HEK293 (cell line): Measurements from ENCODE around the gene LACTBL1.

ENCODE experiments used
- CTCF ChIP-seq: fragments of 450-650 bp; formaldehyde crosslinking; IDR thresholded peaks from 2 replicates; pipeline ENCODE4 v1.5.1; 2016; ENCODE audit warnings: missing biosample characterization, missing genetic modification characterization
- SETDB1 ChIP-seq: IDR thresholded peaks from one replicate; pipeline ENCODE4 v1.6.1; 2017; ENCODE audit warnings: mild to moderate bottlenecking, low read length, moderate library complexity, mixed read lengths; ENCODE audit not compliant: insufficient read length
- TSHZ1 ChIP-seq: fragments of 450-650 bp; formaldehyde crosslinking; IDR thresholded peaks from 2 replicates; pipeline ENCODE4 v1.5.1; 2016; ENCODE audit warnings: missing biosample characterization, missing genetic modification characterization, borderline replicate concordance
- ZFHX2 ChIP-seq: fragments of 450-650 bp; formaldehyde crosslinking; conservative IDR thresholded peaks from 2 replicates; pipeline ENCODE4 v1.5.1; 2016; ENCODE audit warnings: missing biosample characterization, missing genetic modification characterization
- ZNF112 ChIP-seq: fragments of 450-650 bp; formaldehyde crosslinking; IDR thresholded peaks from 2 replicates; pipeline ENCODE4 v1.5.0; 2017; ENCODE audit warnings: missing biosample characterization, missing genetic modification characterization
- ZNF114 ChIP-seq: fragments of 450-650 bp; formaldehyde crosslinking; IDR thresholded peaks from 2 replicates; pipeline ENCODE4 v1.5.0; 2017; ENCODE audit warnings: missing biosample characterization, missing genetic modification characterization
- ZNF174 ChIP-seq: fragments of 450-650 bp; formaldehyde crosslinking; IDR thresholded peaks from 2 replicates; pipeline ENCODE4 v1.5.0; 2017; ENCODE audit warnings: missing biosample characterization, mild to moderate bottlenecking, missing genetic modification characterization
- ZNF175 ChIP-seq: fragments of 450-650 bp; formaldehyde crosslinking; IDR thresholded peaks from 2 replicates; pipeline ENCODE4 v1.5.1; 2016; ENCODE audit warnings: missing biosample characterization, missing genetic modification characterization
- ZNF214 ChIP-seq: fragments of 450-650 bp; formaldehyde crosslinking; IDR thresholded peaks from 2 replicates; pipeline ENCODE4 v1.5.1; 2017; ENCODE audit warnings: missing biosample characterization, mild to moderate bottlenecking, missing genetic modification characterization, borderline replicate concordance
- ZNF311 ChIP-seq: fragments of 450-650 bp; formaldehyde crosslinking; IDR thresholded peaks from 2 replicates; pipeline ENCODE4 v1.5.1; 2017; ENCODE audit warnings: missing biosample characterization, missing genetic modification characterization, borderline replicate concordance
- ZNF362 ChIP-seq: fragments of 450-650 bp; formaldehyde crosslinking; IDR thresholded peaks from 2 replicates; pipeline ENCODE4 v1.5.1; 2016; ENCODE audit warnings: missing biosample characterization, missing genetic modification characterization
- ZNF391 ChIP-seq: fragments of 450-650 bp; formaldehyde crosslinking; IDR thresholded peaks from 2 replicates; pipeline ENCODE4 v1.5.1; 2016; ENCODE audit warnings: low read depth, missing biosample characterization, missing genetic modification characterization, borderline replicate concordance
- ZNF404 ChIP-seq: fragments of 450-650 bp; formaldehyde crosslinking; IDR thresholded peaks from 2 replicates; pipeline ENCODE4 v1.5.1; 2017; ENCODE audit warnings: missing biosample characterization, missing genetic modification characterization
- ZNF416 ChIP-seq: fragments of 450-650 bp; formaldehyde crosslinking; IDR thresholded peaks from 2 replicates; pipeline ENCODE4 v1.5.1; 2016; ENCODE audit warnings: missing biosample characterization, missing genetic modification characterization
- ZNF501 ChIP-seq: fragments of 450-650 bp; formaldehyde crosslinking; IDR thresholded peaks from 2 replicates; pipeline ENCODE4 v1.5.1; 2016; ENCODE audit warnings: missing biosample characterization, missing genetic modification characterization
- ZNF558 ChIP-seq: fragments of 450-650 bp; formaldehyde crosslinking; IDR thresholded peaks from 2 replicates; pipeline ENCODE4 v1.5.1; 2016; ENCODE audit warnings: missing biosample characterization, missing genetic modification characterization
- ZNF561 ChIP-seq: fragments of 450-650 bp; IDR thresholded peaks from 2 replicates; pipeline ENCODE4 v1.5.1; 2018; ENCODE audit warnings: missing biosample characterization, missing genetic modification characterization, borderline replicate concordance
- ZNF596 ChIP-seq: fragments of 450-650 bp; IDR thresholded peaks from 2 replicates; pipeline ENCODE4 v1.5.0; 2018; ENCODE audit warnings: missing biosample characterization, mild to moderate bottlenecking, missing genetic modification characterization, moderate library complexity
- ZNF623 ChIP-seq: fragments of 450-650 bp; formaldehyde crosslinking; IDR thresholded peaks from 2 replicates; pipeline ENCODE4 v1.5.1; 2016; ENCODE audit warnings: missing biosample characterization, missing genetic modification characterization
- ZNF791 ChIP-seq: fragments of 450-650 bp; formaldehyde crosslinking; IDR thresholded peaks from 2 replicates; pipeline ENCODE4 v1.5.1; 2016; ENCODE audit warnings: missing biosample characterization, missing genetic modification characterization
- ZNF792 ChIP-seq: fragments of 450-650 bp; formaldehyde crosslinking; IDR thresholded peaks from 2 replicates; pipeline ENCODE4 v1.5.1; 2016; ENCODE audit warnings: missing biosample characterization, missing genetic modification characterization
- TF ChIP-seq, protein P1 (sequence below): fragments of 450-650 bp; formaldehyde crosslinking; IDR thresholded peaks from 2 replicates; pipeline ENCODE4 v1.5.1; 2017; ENCODE audit warnings: missing biosample characterization, missing genetic modification characterization
- TF ChIP-seq, protein P2 (sequence below): fragments of 450-650 bp; formaldehyde crosslinking; conservative IDR thresholded peaks from 2 replicates; pipeline ENCODE4 v1.5.1; 2016; ENCODE audit warnings: low read depth, missing biosample characterization, missing genetic modification characterization
- TF ChIP-seq, protein P3 (sequence below): fragments of 450-650 bp; formaldehyde crosslinking; IDR thresholded peaks from 2 replicates; pipeline ENCODE4 v1.5.1; 2016; ENCODE audit warnings: missing biosample characterization, missing genetic modification characterization

LACTBL1 gene

DNA sequence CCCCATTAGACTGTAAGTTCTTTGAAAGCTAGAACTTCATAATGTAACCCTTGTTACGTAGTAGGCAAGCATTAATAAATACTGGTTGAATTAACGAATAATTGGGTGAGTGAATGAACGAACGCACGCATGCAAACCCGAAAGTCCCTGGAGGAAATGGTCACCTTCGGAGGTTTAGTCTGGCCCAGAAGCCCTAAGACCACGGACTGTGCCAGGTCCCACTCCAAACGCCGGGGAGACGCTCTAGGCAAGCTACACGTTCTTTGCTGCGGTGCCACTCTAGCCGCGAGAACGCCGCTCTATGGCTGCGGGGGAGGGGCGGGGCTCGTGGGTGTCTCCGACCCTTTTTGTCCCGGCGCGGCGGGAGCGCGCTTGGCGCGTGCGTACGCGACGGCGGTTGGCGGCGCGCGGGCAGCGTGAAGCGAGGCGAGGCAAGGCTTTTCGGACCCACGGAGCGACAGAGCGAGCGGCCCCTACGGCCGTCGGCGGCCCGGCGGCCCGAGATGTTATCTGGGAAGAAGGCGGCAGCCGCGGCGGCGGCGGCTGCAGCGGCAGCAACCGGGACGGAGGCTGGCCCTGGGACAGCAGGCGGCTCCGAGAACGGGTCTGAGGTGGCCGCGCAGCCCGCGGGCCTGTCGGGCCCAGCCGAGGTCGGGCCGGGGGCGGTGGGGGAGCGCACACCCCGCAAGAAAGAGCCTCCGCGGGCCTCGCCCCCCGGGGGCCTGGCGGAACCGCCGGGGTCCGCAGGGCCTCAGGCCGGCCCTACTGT lies 46.6 kb upstream of the LACTBL1 start, which contains the start of gene KDM1A (continued):
- peak; percentile 90; the same call in 1 of the 2 replicates for TF ChIP-seq ZNF391 (tag by site-specific recombination)
- peak; percentile 90 for TF ChIP-seq CTCF (tag by site-specific recombination)
- peak; percentile 96 for TF ChIP-seq ZFHX2 (tag by site-specific recombination)
- no peak for TF ChIP-seq ZNF174 (tag by site-specific recombination)
- TF ChIP-seq ZNF791 = no peak
- TF ChIP-seq SETDB1 = no peak
- no peak for TF ChIP-seq ZNF114 (tag by site-specific recombination)
- TF ChIP-seq, protein P1, sequence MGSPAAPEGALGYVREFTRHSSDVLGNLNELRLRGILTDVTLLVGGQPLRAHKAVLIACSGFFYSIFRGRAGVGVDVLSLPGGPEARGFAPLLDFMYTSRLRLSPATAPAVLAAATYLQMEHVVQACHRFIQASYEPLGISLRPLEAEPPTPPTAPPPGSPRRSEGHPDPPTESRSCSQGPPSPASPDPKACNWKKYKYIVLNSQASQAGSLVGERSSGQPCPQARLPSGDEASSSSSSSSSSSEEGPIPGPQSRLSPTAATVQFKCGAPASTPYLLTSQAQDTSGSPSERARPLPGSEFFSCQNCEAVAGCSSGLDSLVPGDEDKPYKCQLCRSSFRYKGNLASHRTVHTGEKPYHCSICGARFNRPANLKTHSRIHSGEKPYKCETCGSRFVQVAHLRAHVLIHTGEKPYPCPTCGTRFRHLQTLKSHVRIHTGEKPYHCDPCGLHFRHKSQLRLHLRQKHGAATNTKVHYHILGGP (tag by site-specific recombination) = no peak
- TF ChIP-seq ZNF404 (tag by site-specific recombination) = no peak
- no peak for TF ChIP-seq ZNF175
- peak; percentile 62; the same call in 1 of the 2 replicates for TF ChIP-seq ZNF558 (tag by site-specific recombination)
- TF ChIP-seq ZNF362 (tag by site-specific recombination) = peak; percentile 77; the same call in 1 of the 2 replicates
- no peak for TF ChIP-seq ZNF416 (tag by site-specific recombination)
- TF ChIP-seq ZNF596 (tag by site-specific recombination) = peak; percentile 37
- TF ChIP-seq ZNF501 (tag by site-specific recombination) = peak; percentile 96
- peak; percentile 89; the same call in 1 of the 2 replicates for TF ChIP-seq ZNF561 (tag by site-specific recombination)
- TF ChIP-seq, protein P2, sequence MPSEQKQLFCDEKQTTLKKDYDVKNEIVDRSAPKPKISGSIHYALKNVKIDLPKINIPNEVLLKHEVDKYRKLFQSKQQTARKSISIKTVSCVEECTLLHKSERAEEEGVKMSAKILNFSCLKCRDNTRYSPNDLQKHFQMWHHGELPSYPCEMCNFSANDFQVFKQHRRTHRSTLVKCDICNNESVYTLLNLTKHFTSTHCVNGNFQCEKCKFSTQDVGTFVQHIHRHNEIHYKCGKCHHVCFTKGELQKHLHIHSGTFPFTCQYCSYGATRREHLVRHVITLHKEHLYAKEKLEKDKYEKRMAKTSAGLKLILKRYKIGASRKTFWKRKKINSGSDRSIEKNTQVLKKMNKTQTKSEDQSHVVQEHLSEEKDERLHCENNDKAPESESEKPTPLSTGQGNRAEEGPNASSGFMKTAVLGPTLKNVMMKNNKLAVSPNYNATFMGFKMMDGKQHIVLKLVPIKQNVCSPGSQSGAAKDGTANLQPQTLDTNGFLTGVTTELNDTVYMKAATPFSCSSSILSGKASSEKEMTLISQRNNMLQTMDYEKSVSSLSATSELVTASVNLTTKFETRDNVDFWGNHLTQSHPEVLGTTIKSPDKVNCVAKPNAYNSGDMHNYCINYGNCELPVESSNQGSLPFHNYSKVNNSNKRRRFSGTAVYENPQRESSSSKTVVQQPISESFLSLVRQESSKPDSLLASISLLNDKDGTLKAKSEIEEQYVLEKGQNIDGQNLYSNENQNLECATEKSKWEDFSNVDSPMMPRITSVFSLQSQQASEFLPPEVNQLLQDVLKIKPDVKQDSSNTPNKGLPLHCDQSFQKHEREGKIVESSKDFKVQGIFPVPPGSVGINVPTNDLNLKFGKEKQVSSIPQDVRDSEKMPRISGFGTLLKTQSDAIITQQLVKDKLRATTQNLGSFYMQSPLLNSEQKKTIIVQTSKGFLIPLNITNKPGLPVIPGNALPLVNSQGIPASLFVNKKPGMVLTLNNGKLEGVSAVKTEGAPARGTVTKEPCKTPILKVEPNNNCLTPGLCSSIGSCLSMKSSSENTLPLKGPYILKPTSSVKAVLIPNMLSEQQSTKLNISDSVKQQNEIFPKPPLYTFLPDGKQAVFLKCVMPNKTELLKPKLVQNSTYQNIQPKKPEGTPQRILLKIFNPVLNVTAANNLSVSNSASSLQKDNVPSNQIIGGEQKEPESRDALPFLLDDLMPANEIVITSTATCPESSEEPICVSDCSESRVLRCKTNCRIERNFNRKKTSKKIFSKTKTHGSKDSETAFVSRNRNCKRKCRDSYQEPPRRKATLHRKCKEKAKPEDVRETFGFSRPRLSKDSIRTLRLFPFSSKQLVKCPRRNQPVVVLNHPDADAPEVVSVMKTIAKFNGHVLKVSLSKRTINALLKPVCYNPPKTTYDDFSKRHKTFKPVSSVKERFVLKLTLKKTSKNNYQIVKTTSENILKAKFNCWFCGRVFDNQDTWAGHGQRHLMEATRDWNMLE = peak; percentile 73
- TF ChIP-seq ZNF112 (tag by site-specific recombination) = no peak
- peak; percentile 60; the same call in 1 of the 2 replicates for TF ChIP-seq TSHZ1 (tag by site-specific recombination)
- peak; percentile 15; the same call in 1 of the 2 replicates for TF ChIP-seq ZNF623
- TF ChIP-seq, protein P3, sequence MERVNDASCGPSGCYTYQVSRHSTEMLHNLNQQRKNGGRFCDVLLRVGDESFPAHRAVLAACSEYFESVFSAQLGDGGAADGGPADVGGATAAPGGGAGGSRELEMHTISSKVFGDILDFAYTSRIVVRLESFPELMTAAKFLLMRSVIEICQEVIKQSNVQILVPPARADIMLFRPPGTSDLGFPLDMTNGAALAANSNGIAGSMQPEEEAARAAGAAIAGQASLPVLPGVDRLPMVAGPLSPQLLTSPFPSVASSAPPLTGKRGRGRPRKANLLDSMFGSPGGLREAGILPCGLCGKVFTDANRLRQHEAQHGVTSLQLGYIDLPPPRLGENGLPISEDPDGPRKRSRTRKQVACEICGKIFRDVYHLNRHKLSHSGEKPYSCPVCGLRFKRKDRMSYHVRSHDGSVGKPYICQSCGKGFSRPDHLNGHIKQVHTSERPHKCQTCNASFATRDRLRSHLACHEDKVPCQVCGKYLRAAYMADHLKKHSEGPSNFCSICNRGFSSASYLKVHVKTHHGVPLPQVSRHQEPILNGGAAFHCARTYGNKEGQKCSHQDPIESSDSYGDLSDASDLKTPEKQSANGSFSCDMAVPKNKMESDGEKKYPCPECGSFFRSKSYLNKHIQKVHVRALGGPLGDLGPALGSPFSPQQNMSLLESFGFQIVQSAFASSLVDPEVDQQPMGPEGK = peak; percentile 86
- TF ChIP-seq ZNF311 (tag by site-specific recombination) = no peak
- TF ChIP-seq ZNF214 (tag by site-specific recombination) = no peak
- TF ChIP-seq ZNF792 (tag by site-specific recombination) = no peak
